SH-SY5Y (cell line): ENCODE data around the gene TTN.

Experiments used
- GATA2 ChIP-seq: IDR thresholded peaks from 2 replicates; pipeline ENCODE4 v1.6.1; 2011; ENCODE audit warnings: mild to moderate bottlenecking, low read depth, low read length
- GATA3 ChIP-seq: IDR thresholded peaks from 2 replicates; pipeline ENCODE4 v1.6.1; 2011; ENCODE audit warnings: low read depth, mild to moderate bottlenecking, low read length, moderate library complexity

DNA sequence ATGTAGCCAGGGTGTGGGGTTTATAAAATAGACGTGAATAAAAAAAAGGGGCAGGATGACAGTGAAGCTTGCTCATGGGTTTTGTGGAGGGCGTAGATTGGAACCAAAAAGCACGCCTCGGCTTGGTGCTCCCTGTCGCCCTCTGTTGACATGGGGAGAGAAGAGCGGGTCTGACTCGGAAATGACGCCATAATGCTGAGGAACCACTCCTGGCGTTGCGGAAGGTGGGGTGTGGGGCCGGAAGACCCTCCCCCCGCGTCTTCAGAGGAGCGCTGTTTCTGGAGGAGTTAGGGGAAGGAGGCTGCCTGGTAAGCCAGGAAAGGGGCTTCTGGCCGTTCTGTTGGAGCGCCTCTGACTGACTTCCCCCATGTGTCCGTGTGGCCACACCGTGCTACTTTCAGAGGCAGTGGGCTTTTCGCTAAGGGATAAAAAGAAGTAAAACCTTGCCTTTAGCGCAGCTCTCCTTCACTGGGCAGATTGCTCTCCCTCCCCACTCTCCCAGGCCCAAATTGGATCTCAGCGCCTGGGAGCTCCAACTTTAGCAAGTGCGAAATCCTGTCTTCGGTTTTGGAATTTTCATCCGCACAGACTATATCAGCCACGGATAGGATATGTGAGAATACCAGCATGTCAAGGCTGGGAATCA is 284.1 kb downstream of the TTN start:
- TF ChIP-seq GATA2 (no peak), GATA3 (no peak)
